GM12878 (cell line): ENCODE data around the gene ZBTB38. TPM values are rescaled to one million over a fixed set of nuclear protein-coding genes. Genes with fewer than 3 reads are reported as not detected.

ENCODE experiments used
- ATAC-seq: fragments of 200-7000 bp; cut with Tn5 transposase; 3 replicates; pipeline ENCODE4 v1.9.1; 2020; ENCODE audit warnings: mild to moderate bottlenecking, moderate library complexity
- BruUV-seq: library from RNA; stranded (reverse); fragments of 400-500 nt; replicated peaks from 2 replicates; lab custom pipeline; 2021; lab: Mats Ljungman, UMichigan
- CTCF ChIA-PET: fragments of 300-600 bp; sonication (Branson Sonifier 250); formaldehyde crosslinking; extraction: SDS; loops from one replicate; lab custom pipeline; 2021; ENCODE audit warnings: inconsistent platforms; lab: Yijun Ruan, JAX
- POLR2A ChIA-PET: fragments of 350-600 bp; formaldehyde crosslinking; extraction: SDS; loops from one replicate; lab custom pipeline; 2021; ENCODE audit warnings: inconsistent platforms; lab: Charles Lee
- RAD21 ChIA-PET: fragments of 300-600 bp; sonication (Branson Sonifier 250); formaldehyde crosslinking; loops from one replicate; lab custom pipeline; 2023; ENCODE audit warnings: antibody characterized with exemption; ENCODE audit not compliant: unreplicated experiment; lab: Charles Lee
- SMC1A ChIA-PET: fragments of 300-600 bp; sonication (Branson Sonifier 250); formaldehyde crosslinking; loops from one replicate; lab custom pipeline; 2023; ENCODE audit not compliant: unreplicated experiment, uncharacterized antibody; lab: Charles Lee
- DNase-seq: peaks from one replicate; pipeline ENCODE4 v3.0.0-alpha.2; 2011; ENCODE audit warnings: low read depth, low spot score
- FAIRE-seq: peaks from 3 replicates; lab custom pipeline; 2011; peaks lifted over from hg19 to GRCh38; lab: Jason Lieb, UNC
- H2AFZ ChIP-seq: 2 replicates; pipeline ENCODE4 v1.6.0; 2011; ENCODE audit warnings: low read depth, low read length, control low read depth; ENCODE audit not compliant: control insufficient read depth
- H3K27ac ChIP-seq: 2 replicates; pipeline ENCODE4 v1.5.1; 2011; ENCODE audit warnings: control low read depth; ENCODE audit not compliant: control insufficient read depth, insufficient read depth
- H3K27me3 ChIP-seq, 2 experiments: replicated peaks in 1 of 2; 2 replicates each; pipeline versions ENCODE4 v1.6.0 to v1.6.1; 2011; ENCODE audit warnings: low read length in 1 of 2; ENCODE audit not compliant: control insufficient read depth in 2 of 2, insufficient read depth in 2 of 2
- H3K36me3 ChIP-seq, 2 experiments: 2 replicates each; pipeline ENCODE4 v1.5.1; 2011; ENCODE audit warnings: low read length in 1 of 2; ENCODE audit not compliant: control insufficient read depth in 2 of 2, insufficient read depth in 2 of 2
- H3K4me1 ChIP-seq: 2 replicates; pipeline ENCODE4 v1.6.1; 2011; ENCODE audit warnings: mild to moderate bottlenecking, low read length, moderate library complexity, mixed read lengths; ENCODE audit not compliant: control insufficient read depth, insufficient read depth
- H3K4me2 ChIP-seq: 2 replicates; pipeline ENCODE4 v1.6.0; 2011; ENCODE audit warnings: control low read depth; ENCODE audit not compliant: control insufficient read depth, insufficient read depth
- H3K4me3 ChIP-seq: fragments of 200-600 bp; sonication (generic); 2 replicates; pipeline ENCODE4 v1.5.1; 2016
- H3K79me2 ChIP-seq: 2 replicates; pipeline ENCODE4 v1.6.0; 2011; ENCODE audit warnings: low read length; ENCODE audit not compliant: control insufficient read depth, insufficient read depth
- H3K9ac ChIP-seq: 2 replicates; pipeline ENCODE4 v1.8.0; 2011; ENCODE audit warnings: low read length, control low read depth, mixed read lengths; ENCODE audit not compliant: control insufficient read depth, insufficient read depth
- H3K9me3 ChIP-seq: replicated peaks from 3 replicates; pipeline ENCODE4 v1.5.1; 2011; ENCODE audit warnings: mild to moderate bottlenecking, low read length; ENCODE audit not compliant: control insufficient read depth, insufficient read depth
- H4K20me1 ChIP-seq: 2 replicates; pipeline ENCODE4 v1.6.0; 2011; ENCODE audit not compliant: control insufficient read depth, insufficient read depth
- ATF7 ChIP-seq: fragments of 450-650 bp; IDR thresholded peaks from 2 replicates; pipeline ENCODE4 v1.6.1; 2016; ENCODE audit warnings: low read depth, mild to moderate bottlenecking
- ETV6 ChIP-seq, 2 experiments: fragments of 450-650 bp in 1 of 2; IDR thresholded peaks in 1 of 2; conservative IDR thresholded peaks in 1 of 2; 2 replicates each; pipeline ENCODE4 v1.6.1; 2014; ENCODE audit warnings: antibody characterized with exemption in 1 of 2, borderline replicate concordance in 1 of 2, low read depth in 1 of 2, mild to moderate bottlenecking in 1 of 2, moderate library complexity in 1 of 2
- FOXK2 ChIP-seq: fragments of 450-650 bp; IDR thresholded peaks from 2 replicates; pipeline ENCODE4 v1.6.1; 2017; ENCODE audit warnings: mild to moderate bottlenecking, moderate library complexity
- HCFC1 ChIP-seq: fragments of 150-350 bp; IDR thresholded peaks from 2 replicates; pipeline ENCODE4 v1.6.1; 2014; ENCODE audit warnings: low read length
- HDAC2 ChIP-seq: fragments of 200-600 bp; sonication (generic); IDR thresholded peaks from 2 replicates; pipeline ENCODE4 v1.6.1; 2017
- JUND ChIP-seq: IDR thresholded peaks from 2 replicates; pipeline ENCODE4 v1.6.1; 2012; ENCODE audit warnings: low read depth, mild to moderate bottlenecking, low read length, improper control_type of control experiment, moderate library complexity
- LARP7 ChIP-seq: fragments of 450-650 bp; IDR thresholded peaks from 2 replicates; pipeline ENCODE4 v1.6.1; 2017; ENCODE audit warnings: mild to moderate bottlenecking
- MTA3 ChIP-seq: IDR thresholded peaks from 2 replicates; pipeline ENCODE4 v1.6.1; 2012; ENCODE audit warnings: low read length, inconsistent platforms, borderline replicate concordance
- NFYB ChIP-seq: IDR thresholded peaks from 2 replicates; pipeline ENCODE4 v1.6.1; 2011; ENCODE audit warnings: low read depth, mild to moderate bottlenecking, low read length, improper control_type of control experiment, moderate library complexity; ENCODE audit not compliant: insufficient read depth
- NR2C1 ChIP-seq: fragments of 450-650 bp; IDR thresholded peaks from 2 replicates; pipeline ENCODE4 v1.6.1; 2017; ENCODE audit warnings: antibody characterized with exemption, mild to moderate bottlenecking, moderate library complexity
- POLR2AphosphoS5 ChIP-seq: IDR thresholded peaks from 2 replicates; pipeline ENCODE4 v1.6.1; 2011; ENCODE audit warnings: mild to moderate bottlenecking, low read length, inconsistent platforms
- POU2F2 ChIP-seq: IDR thresholded peaks from 3 replicates; pipeline ENCODE4 v1.6.1; 2011; ENCODE audit warnings: low read depth, mild to moderate bottlenecking, low read length, borderline replicate concordance
- RAD51 ChIP-seq: fragments of 450-650 bp; IDR thresholded peaks from 2 replicates; pipeline ENCODE4 v1.6.1; 2016; ENCODE audit warnings: moderate library complexity, mild to moderate bottlenecking, inconsistent platforms
- WGBS: methylation state at CpG from one replicate; pipeline ENCODE4 v1.1.6; 2016; ENCODE audit warnings: low lambda C conversion rate; ENCODE audit not compliant: insufficient replicate concordance, insufficient coverage; ENCODE audit errors: missing lambda C conversion rate; 5-methylcytosine and 5-hydroxymethylcytosine counted together
- in situ Hi-C: fragments of 300-500 bp; cut with MboI; formaldehyde crosslinking; loops from 9 replicates; pipeline ENCODE4 v1.14.3; 2018; ENCODE audit warnings: mixed read lengths
- intact Hi-C: fragments of 100-400 bp; cut with micrococcal nuclease; formaldehyde crosslinking; loops from one replicate; pipeline ENCODE4 v1.14.2; 2022; ENCODE audit not compliant: unreplicated experiment
- polyA plus RNA-seq, 11 experiments: library from polyadenylated mRNA; depleted of rRNA in 4 of 11; unstranded in 6 of 11; stranded (reverse) in 5 of 11; fragments of >200 nt; fragmentation: Nextera tagmentation in 4 of 11; fragmentation: Illumina TruSeq in 1 of 11; extraction: Ambion mirVana in 4 of 11; extraction: Trizol in 1 of 11; gene quantifications; 1 replicate in 1 of 11; 2 replicates in 10 of 11; pipeline versions ENCODE4 v1.2.1 to v1.2.3, GENCODE V29; 2011 to 2016; ENCODE audit warnings: inconsistent platforms in 2 of 11, missing spikeins in 2 of 11, low read depth in 1 of 11
- total RNA-seq, 4 experiments: library from RNA; depleted of rRNA in 3 of 4; stranded (reverse); fragments of >200 nt in 3 of 4; fragmentation: Illumina TruSeq in 1 of 4; extraction: Trizol in 1 of 4; gene quantifications; 2 replicates each; pipeline versions ENCODE4 v1.2.1 to v1.2.3, GENCODE V29; 2013 to 2021
- TF ChIP-seq, protein P1 (sequence below): IDR thresholded peaks from 2 replicates; pipeline ENCODE4 v1.6.1; 2012; ENCODE audit warnings: improper control_type of control experiment, low read depth, low read length; ENCODE audit not compliant: insufficient replicate concordance
- TF ChIP-seq, protein P2 (sequence below): IDR thresholded peaks from 2 replicates; pipeline ENCODE4 v1.6.1; 2011; ENCODE audit warnings: low read depth, low read length, improper control_type of control experiment, borderline replicate concordance

The ZBTB38 gene
- total and polyA plus RNA-seq, 10 of the 15 experiments (the other 5 are each of a cell fraction or from before 2014, with no cell fraction given) = 34.2 to 115 (median 88.6) TPM

DNA sequence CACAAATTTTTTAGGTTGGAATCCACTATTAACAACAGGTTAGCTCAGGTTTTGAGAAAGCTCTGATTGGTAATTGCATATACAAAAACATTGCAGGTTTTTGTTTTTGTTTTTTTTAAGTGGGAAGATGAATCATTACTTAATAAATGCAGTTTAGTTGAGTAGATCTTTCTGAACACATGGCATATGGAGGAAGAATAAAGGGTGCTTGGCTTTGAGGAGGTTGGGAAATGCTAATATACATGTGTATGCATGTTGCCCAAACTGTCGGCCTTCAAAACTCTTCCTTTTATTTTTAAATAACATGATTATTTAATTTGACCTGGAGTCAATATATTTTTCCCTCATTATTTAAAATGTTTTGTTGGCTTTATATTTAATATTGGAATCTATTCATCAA, 32.8 kb downstream of the ZBTB38 start:
- ChIA-PET POLR2A (interaction anchor here (0.6 to 14.2 kb wide), 9 partner anchors 7 to 93 kb away, joined by 3 to 453 read pairs (median 4); no protein-coding TSS in a partner anchor), SMC1A (interaction anchor here (0.9 to 18.5 kb wide), 14 partner anchors 10 to 93 kb away, joined by 3 to 573 read pairs (median 6); partner anchors contain the start of gene ZBTB38), RAD21 (interaction anchor here (1.1 to 14.3 kb wide), 11 partner anchors 9 to 89 kb away, joined by 4 to 387 read pairs (median 9); no protein-coding TSS in a partner anchor), CTCF (interaction anchor here (1.2 to 2.4 kb wide), 16 partner anchors 9 to 169 kb away, joined by 3 to 31 read pairs (median 7); partner anchors contain the start of gene PXYLP1)
- H3K9me3 ChIP-seq = peaks cover 18% of the 10 kb centered on the region
- 59% methylated on average over 1 of the region's 1 CpG for WGBS
- no peak for ATAC-seq
- intact Hi-C loops (loop anchor here (5.0 kb wide), 1 partner anchor 41 kb away; no protein-coding TSS in a partner anchor), in situ Hi-C loops (no loop called here)
- DNase-seq = no peak
- peaks cover 79% of the 10 kb centered on the region for H3K79me2 ChIP-seq
- BruUV-seq = no TSS peak
- peak overlapping the region; percentile 92 for H3K27ac ChIP-seq
- TF ChIP-seq NFYB (no peak), NR2C1 (no peak), POU2F2 (no peak), RAD51 (no peak), JUND (no peak), LARP7 (no peak), HDAC2 (no peak), HCFC1 (no peak), ETV6 (conservative IDR thresholded peaks at IDR 0.05 in 1 of 2, IDR thresholded peaks at IDR 0.05 in 1 of 2; ENCODE audit: borderline replicate concordance in 1 of 2, low read depth in 1 of 2) (no peak), ATF7 (no peak), MTA3 (no peak), POLR2AphosphoS5 (no peak), FOXK2 (no peak)
- TF ChIP-seq, protein P1, sequence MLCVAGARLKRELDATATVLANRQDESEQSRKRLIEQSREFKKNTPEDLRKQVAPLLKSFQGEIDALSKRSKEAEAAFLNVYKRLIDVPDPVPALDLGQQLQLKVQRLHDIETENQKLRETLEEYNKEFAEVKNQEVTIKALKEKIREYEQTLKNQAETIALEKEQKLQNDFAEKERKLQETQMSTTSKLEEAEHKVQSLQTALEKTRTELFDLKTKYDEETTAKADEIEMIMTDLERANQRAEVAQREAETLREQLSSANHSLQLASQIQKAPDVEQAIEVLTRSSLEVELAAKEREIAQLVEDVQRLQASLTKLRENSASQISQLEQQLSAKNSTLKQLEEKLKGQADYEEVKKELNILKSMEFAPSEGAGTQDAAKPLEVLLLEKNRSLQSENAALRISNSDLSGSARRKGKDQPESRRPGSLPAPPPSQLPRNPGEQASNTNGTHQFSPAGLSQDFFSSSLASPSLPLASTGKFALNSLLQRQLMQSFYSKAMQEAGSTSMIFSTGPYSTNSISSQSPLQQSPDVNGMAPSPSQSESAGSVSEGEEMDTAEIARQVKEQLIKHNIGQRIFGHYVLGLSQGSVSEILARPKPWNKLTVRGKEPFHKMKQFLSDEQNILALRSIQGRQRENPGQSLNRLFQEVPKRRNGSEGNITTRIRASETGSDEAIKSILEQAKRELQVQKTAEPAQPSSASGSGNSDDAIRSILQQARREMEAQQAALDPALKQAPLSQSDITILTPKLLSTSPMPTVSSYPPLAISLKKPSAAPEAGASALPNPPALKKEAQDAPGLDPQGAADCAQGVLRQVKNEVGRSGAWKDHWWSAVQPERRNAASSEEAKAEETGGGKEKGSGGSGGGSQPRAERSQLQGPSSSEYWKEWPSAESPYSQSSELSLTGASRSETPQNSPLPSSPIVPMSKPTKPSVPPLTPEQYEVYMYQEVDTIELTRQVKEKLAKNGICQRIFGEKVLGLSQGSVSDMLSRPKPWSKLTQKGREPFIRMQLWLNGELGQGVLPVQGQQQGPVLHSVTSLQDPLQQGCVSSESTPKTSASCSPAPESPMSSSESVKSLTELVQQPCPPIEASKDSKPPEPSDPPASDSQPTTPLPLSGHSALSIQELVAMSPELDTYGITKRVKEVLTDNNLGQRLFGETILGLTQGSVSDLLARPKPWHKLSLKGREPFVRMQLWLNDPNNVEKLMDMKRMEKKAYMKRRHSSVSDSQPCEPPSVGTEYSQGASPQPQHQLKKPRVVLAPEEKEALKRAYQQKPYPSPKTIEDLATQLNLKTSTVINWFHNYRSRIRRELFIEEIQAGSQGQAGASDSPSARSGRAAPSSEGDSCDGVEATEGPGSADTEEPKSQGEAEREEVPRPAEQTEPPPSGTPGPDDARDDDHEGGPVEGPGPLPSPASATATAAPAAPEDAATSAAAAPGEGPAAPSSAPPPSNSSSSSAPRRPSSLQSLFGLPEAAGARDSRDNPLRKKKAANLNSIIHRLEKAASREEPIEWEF = no peak
- TF ChIP-seq, protein P2, sequence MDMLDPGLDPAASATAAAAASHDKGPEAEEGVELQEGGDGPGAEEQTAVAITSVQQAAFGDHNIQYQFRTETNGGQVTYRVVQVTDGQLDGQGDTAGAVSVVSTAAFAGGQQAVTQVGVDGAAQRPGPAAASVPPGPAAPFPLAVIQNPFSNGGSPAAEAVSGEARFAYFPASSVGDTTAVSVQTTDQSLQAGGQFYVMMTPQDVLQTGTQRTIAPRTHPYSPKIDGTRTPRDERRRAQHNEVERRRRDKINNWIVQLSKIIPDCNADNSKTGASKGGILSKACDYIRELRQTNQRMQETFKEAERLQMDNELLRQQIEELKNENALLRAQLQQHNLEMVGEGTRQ = no peak
- H3K9ac ChIP-seq = peak overlapping the region; percentile 87
- H3K4me2 ChIP-seq = peak overlapping the region; percentile 85
- H2AFZ ChIP-seq = no peak overlapping the region
- no peak for FAIRE-seq
- H4K20me1 ChIP-seq = no peaks in the 10 kb centered on the region
- H3K4me1 ChIP-seq = peaks cover 27% of the 10 kb centered on the region
- H3K4me3 ChIP-seq = peak overlapping the region; percentile 72; the same call in 1 of the 2 replicates
- peaks cover 1 to 35% of the 10 kb centered on the region in 2 experiments; a peak in 3 of 4 replicates for H3K36me3 ChIP-seq
- no peaks in the 10 kb centered on the region for H3K27me3 ChIP-seq
